ENCODE results near the gene CORT.
A peak's percentile ranks its signal among the peaks of the same experiment; 100 is the strongest.

Gene CORT

GRCh38 chr1:10479296-10479695 lies 29.5 kb downstream of the CORT start:
- no peak for DNase-seq

- DNase-seq = no peak
Observed at GRCh38 chr1:10480614-10481013, 30.8 kb downstream of the CORT start.

GRCh38 chr1:10484521-10484920 lies 34.7 kb downstream of the CORT start:
- DNase-seq = no peak

GRCh38 chr1:10489291-10490055 lies 39.6 kb downstream of the CORT start:
- DNase-seq = no peak

- no peak for DNase-seq
Observed at GRCh38 chr1:10490286-10490970, 40.6 kb downstream of the CORT start.

- DNase-seq = no peak
Observed at GRCh38 chr1:10494418-10494753, 44.6 kb downstream of the CORT start.

GRCh38 chr1:10494754-10495474 lies 45.1 kb downstream of the CORT start:
- DNase-seq = peak; percentile 89

- no peak for DNase-seq
Observed at GRCh38 chr1:10495475-10495817, 45.6 kb downstream of the CORT start.

GRCh38 chr1:10495952-10496351 lies 46.1 kb downstream of the CORT start:
- DNase-seq = peak; percentile 19

- DNase-seq = no peak
Observed at GRCh38 chr1:10497109-10497508, 47.3 kb downstream of the CORT start.

GRCh38 chr1:10498231-10498630 lies 48.4 kb downstream of the CORT start:
- DNase-seq = no peak
